Trophoblast cell (in vitro differentiated cells and primary cell): Measurements from ENCODE around the gene WNT1.

Experiments
- DNase-seq, 2 donors: peaks; one replicate each; pipeline ENCODE4 v3.0.0-alpha.2; 2016
- H2AFZ ChIP-seq: 2 replicates; pipeline ENCODE4 v1.6.1; 2013; ENCODE audit warnings: low read length, moderate library complexity, mild to moderate bottlenecking; ENCODE audit not compliant: insufficient read depth, poor library complexity
- H2AK5ac ChIP-seq: 2 replicates; pipeline ENCODE4 v1.6.1; 2013; ENCODE audit warnings: mild to moderate bottlenecking, low read length
- H2BK120ac ChIP-seq: 2 replicates; pipeline ENCODE4 v1.6.1; 2013; ENCODE audit warnings: low read length, mild to moderate bottlenecking, moderate library complexity; ENCODE audit not compliant: insufficient read depth, poor library complexity
- H2BK12ac ChIP-seq: 2 replicates; pipeline ENCODE4 v1.6.1; 2013; ENCODE audit warnings: mild to moderate bottlenecking, low read length, moderate library complexity
- H2BK5ac ChIP-seq: 2 replicates; pipeline ENCODE4 v1.6.1; 2013; ENCODE audit warnings: low read length, low read depth, moderate library complexity, mild to moderate bottlenecking; ENCODE audit not compliant: poor library complexity
- H3K14ac ChIP-seq: 2 replicates; pipeline ENCODE4 v1.6.1; 2013; ENCODE audit warnings: mild to moderate bottlenecking, low read length
- H3K18ac ChIP-seq: 2 replicates; pipeline ENCODE4 v1.6.1; 2013; ENCODE audit warnings: mild to moderate bottlenecking, low read length
- H3K23ac ChIP-seq: 2 replicates; pipeline ENCODE4 v1.6.1; 2013; ENCODE audit warnings: low read length
- H3K27ac ChIP-seq: 2 replicates; pipeline ENCODE4 v1.5.1; 2013; ENCODE audit warnings: low read depth, mild to moderate bottlenecking, inconsistent platforms, low read length, moderate library complexity
- H3K27me3 ChIP-seq: 2 replicates; pipeline ENCODE4 v1.6.1; 2013; ENCODE audit warnings: inconsistent platforms, mild to moderate bottlenecking, low read length, moderate library complexity; ENCODE audit not compliant: insufficient read depth
- H3K36me3 ChIP-seq, 2 experiments: 1 replicate in 1 of 2; 2 replicates in 1 of 2; pipeline ENCODE4 v1.6.1; 2013; ENCODE audit warnings: low read length in 2 of 2, mild to moderate bottlenecking in 2 of 2, moderate library complexity in 1 of 2; ENCODE audit not compliant: insufficient read depth in 2 of 2, control insufficient read depth in 1 of 2
- H3K4ac ChIP-seq: 2 replicates; pipeline ENCODE4 v1.6.1; 2013; ENCODE audit warnings: low read depth, mild to moderate bottlenecking, low read length, moderate library complexity
- H3K4me1 ChIP-seq, 2 experiments: 1 replicate in 1 of 2; 2 replicates in 1 of 2; pipeline ENCODE4 v1.6.1; 2013; ENCODE audit warnings: low read length in 2 of 2, mild to moderate bottlenecking in 2 of 2, moderate library complexity in 1 of 2; ENCODE audit not compliant: insufficient read depth in 2 of 2, control insufficient read depth in 1 of 2
- H3K4me2 ChIP-seq: 2 replicates; pipeline ENCODE4 v1.6.1; 2013; ENCODE audit warnings: inconsistent platforms, mild to moderate bottlenecking, low read length, moderate library complexity
- H3K4me3 ChIP-seq: 2 replicates; pipeline ENCODE4 v1.5.1; 2013; ENCODE audit warnings: mild to moderate bottlenecking, low read depth, low read length, inconsistent platforms
- H3K79me1 ChIP-seq: one replicate; pipeline ENCODE4 v1.6.1; 2013; ENCODE audit warnings: low read length
- H3K79me2 ChIP-seq: 2 replicates; pipeline ENCODE4 v1.6.1; 2013; ENCODE audit warnings: low read length, mild to moderate bottlenecking; ENCODE audit not compliant: control insufficient read depth, insufficient read depth, poor library complexity
- H3K9ac ChIP-seq: 2 replicates; pipeline ENCODE4 v1.6.1; 2013; ENCODE audit warnings: mild to moderate bottlenecking, low read length
- H3K9me3 ChIP-seq: 2 replicates; pipeline ENCODE4 v1.6.1; 2013; ENCODE audit warnings: low read depth, mild to moderate bottlenecking, control low read depth, inconsistent platforms, low read length; ENCODE audit not compliant: insufficient read depth
- H4K12ac ChIP-seq: 2 replicates; pipeline ENCODE4 v1.6.1; 2013; ENCODE audit warnings: low read depth, mild to moderate bottlenecking, low read length, moderate library complexity
- H4K8ac ChIP-seq: 2 replicates; pipeline ENCODE4 v1.6.1; 2013; ENCODE audit warnings: low read depth, mild to moderate bottlenecking, low read length, moderate library complexity
- H4K91ac ChIP-seq: one replicate; pipeline ENCODE4 v1.6.1; 2013; ENCODE audit warnings: low read depth, mild to moderate bottlenecking, low read length, moderate library complexity
- WGBS: extraction: QIAGEN DNeasy Blood & Tissue Kit; methylation state at CpG from one replicate; pipeline ENCODE4 v1.1.7; 2013; ENCODE audit warnings: missing lambda C conversion rate; ENCODE audit not compliant: insufficient read length, insufficient coverage; ENCODE audit errors: extremely low coverage; 5-methylcytosine and 5-hydroxymethylcytosine counted together

WNT1 gene

DNA sequence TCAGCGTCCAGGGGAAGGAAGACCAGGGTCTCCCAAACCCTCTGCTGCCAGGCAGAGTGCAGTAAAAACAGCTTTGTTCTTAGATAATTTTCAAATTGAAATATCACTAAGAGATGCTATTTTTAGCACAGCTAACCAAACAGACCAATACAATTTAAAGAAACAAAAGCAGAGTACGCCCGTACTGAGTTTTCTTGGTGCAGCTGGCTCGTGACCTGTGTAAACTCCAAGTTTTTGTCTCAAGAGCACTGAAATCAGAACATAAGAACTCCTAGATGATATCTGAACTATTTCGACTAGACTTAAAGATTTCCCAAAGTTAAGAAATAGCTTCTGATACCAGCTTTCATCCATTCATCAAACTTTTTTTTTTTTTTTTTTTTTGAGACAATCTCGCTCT, 31.2 kb upstream of the WNT1 start:
- no peak for DNase-seq
- Histone ChIP-seq H4K91ac (no peak overlapping the region), H2AFZ (no peak overlapping the region), H3K9ac (no peak overlapping the region), H3K9me3 (no peaks in the 10 kb centered on the region), H3K4me3 (no peak overlapping the region), H3K4me1 (no peaks in the 10 kb centered on the region), H3K79me1 (no peaks in the 10 kb centered on the region), H3K18ac (no peak overlapping the region), H3K27me3 (no peaks in the 10 kb centered on the region), H2BK5ac (no peak overlapping the region), H3K36me3 (peaks cover 1 to 2% of the 10 kb centered on the region in 2 experiments), H2BK12ac (no peak overlapping the region), H4K8ac (no peak overlapping the region), H3K79me2 (no peaks in the 10 kb centered on the region), H3K4me2 (no peak overlapping the region), H2AK5ac (no peak overlapping the region), H2BK120ac (no peak overlapping the region), H3K23ac (no peak overlapping the region), H3K27ac (no peak overlapping the region), H3K4ac (no peak overlapping the region), H3K14ac (no peak overlapping the region), H4K12ac (no peak overlapping the region)
- no CpG with 5 or more reads among the region's 6 CpGs for WGBS

GRCh38 chr12:48947727-48948126, 30.4 kb upstream of the WNT1 start:
- Histone ChIP-seq H3K18ac (no peak overlapping the region), H3K79me1 (no peaks in the 10 kb centered on the region), H2AFZ (no peak overlapping the region), H3K4me2 (no peak overlapping the region), H2BK120ac (no peak overlapping the region), H4K91ac (no peak overlapping the region), H3K36me3 (peaks cover 3 to 4% of the 10 kb centered on the region in 2 experiments), H4K12ac (no peak overlapping the region), H2BK12ac (no peak overlapping the region), H3K23ac (no peak overlapping the region), H3K4me3 (no peak overlapping the region), H3K4me1 (no peaks in the 10 kb centered on the region), H3K9me3 (no peaks in the 10 kb centered on the region), H3K79me2 (no peaks in the 10 kb centered on the region), H2BK5ac (no peak overlapping the region), H3K27me3 (no peaks in the 10 kb centered on the region), H3K27ac (no peak overlapping the region), H3K14ac (no peak overlapping the region), H2AK5ac (no peak overlapping the region), H3K4ac (no peak overlapping the region), H3K9ac (no peak overlapping the region), H4K8ac (no peak overlapping the region)
- WGBS: no CpG with 5 or more reads among the region's 3 CpGs
- DNase-seq: no peak

DNA sequence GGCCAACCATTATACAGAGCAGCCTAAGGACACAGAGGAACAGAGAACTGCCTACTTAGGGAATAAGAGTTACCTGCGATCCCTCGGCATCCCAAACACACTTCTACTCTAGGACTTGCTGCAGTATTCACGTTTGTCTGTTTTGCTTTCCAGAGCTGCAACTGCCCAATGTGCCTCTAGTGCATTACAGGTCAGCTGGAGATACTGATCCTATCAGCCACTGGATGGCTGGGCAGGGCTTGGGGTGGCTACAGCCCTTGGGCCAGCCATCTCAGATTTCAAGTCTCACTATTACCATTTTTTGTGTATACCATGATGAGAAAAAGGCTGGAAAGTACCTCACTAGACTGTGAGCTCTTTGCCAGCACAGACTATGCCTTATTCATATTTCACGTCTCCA, 25.4 kb upstream of the WNT1 start:
- Histone ChIP-seq H3K4me1 (peaks cover 4 to 7% of the 10 kb centered on the region in 2 experiments), H2AK5ac (no peak overlapping the region), H3K4me2 (no peak overlapping the region), H3K9me3 (no peaks in the 10 kb centered on the region), H4K91ac (no peak overlapping the region), H2BK120ac (no peak overlapping the region), H3K27me3 (no peaks in the 10 kb centered on the region), H4K8ac (no peak overlapping the region), H2BK12ac (no peak overlapping the region), H3K4me3 (no peak overlapping the region), H4K12ac (no peak overlapping the region), H3K79me2 (peaks cover 14% of the 10 kb centered on the region), H2AFZ (no peak overlapping the region), H3K18ac (no peak overlapping the region), H2BK5ac (no peak overlapping the region), H3K27ac (no peak overlapping the region), H3K4ac (peak overlapping the region; percentile 15), H3K14ac (no peak overlapping the region), H3K36me3 (peaks cover 3 to 13% of the 10 kb centered on the region in 2 experiments), H3K23ac (no peak overlapping the region), H3K79me1 (peaks cover 9% of the 10 kb centered on the region), H3K9ac (no peak overlapping the region)
- no CpG with 5 or more reads among the region's 4 CpGs for WGBS
- no peak for DNase-seq

GRCh38 chr12:48954061-48954460, 24.1 kb upstream of the WNT1 start:
- H4K91ac ChIP-seq: no peak overlapping the region
- H3K18ac ChIP-seq: no peak overlapping the region
- no peak overlapping the region for H4K8ac ChIP-seq
- H3K4me1 ChIP-seq: peaks cover 5 to 8% of the 10 kb centered on the region in 2 experiments
- no peak overlapping the region for H2AK5ac ChIP-seq
- H3K9me3 ChIP-seq: no peaks in the 10 kb centered on the region
- no peaks in the 10 kb centered on the region for H3K27me3 ChIP-seq
- no peak overlapping the region for H3K14ac ChIP-seq
- H2AFZ ChIP-seq: no peak overlapping the region
- H2BK12ac ChIP-seq: no peak overlapping the region
- H3K36me3 ChIP-seq: peaks cover 3 to 13% of the 10 kb centered on the region in 2 experiments
- peaks cover 9% of the 10 kb centered on the region for H3K79me1 ChIP-seq
- no peak overlapping the region for H2BK5ac ChIP-seq
- H3K4me3 ChIP-seq: no peak overlapping the region
- WGBS: no CpG with 5 or more reads among the region's 3 CpGs
- H3K4ac ChIP-seq: peak overlapping the region; percentile 78
- no peak overlapping the region for H3K23ac ChIP-seq
- H3K79me2 ChIP-seq: peaks cover 14% of the 10 kb centered on the region
- H2BK120ac ChIP-seq: no peak overlapping the region
- H4K12ac ChIP-seq: no peak overlapping the region
- no peak overlapping the region for H3K27ac ChIP-seq
- no peak overlapping the region for H3K9ac ChIP-seq
- H3K4me2 ChIP-seq: no peak overlapping the region
- no peak for DNase-seq
